ENCODE measurements around the gene PGRMC1.
"Not testable (repeated sequence)": the region's sequence is repeated elsewhere in the genome, so short reads cannot be mapped to it uniquely, and the experiment has no call there.

Gene PGRMC1

GRCh38 chrX:119235872-119236622, at the start of gene PGRMC1:
PGRMC1 (plus strand) TSS chrX:119236285; CDS start chrX:119236364, 79 bp downstream.
- DNase-seq: peak; percentile 78

GRCh38 chrX:119186763-119187162, 49.3 kb upstream of the PGRMC1 start:
- DNase-seq: no peak

GRCh38 chrX:119187298-119187697, 48.8 kb upstream of the PGRMC1 start:
- no peak for DNase-seq

DNA sequence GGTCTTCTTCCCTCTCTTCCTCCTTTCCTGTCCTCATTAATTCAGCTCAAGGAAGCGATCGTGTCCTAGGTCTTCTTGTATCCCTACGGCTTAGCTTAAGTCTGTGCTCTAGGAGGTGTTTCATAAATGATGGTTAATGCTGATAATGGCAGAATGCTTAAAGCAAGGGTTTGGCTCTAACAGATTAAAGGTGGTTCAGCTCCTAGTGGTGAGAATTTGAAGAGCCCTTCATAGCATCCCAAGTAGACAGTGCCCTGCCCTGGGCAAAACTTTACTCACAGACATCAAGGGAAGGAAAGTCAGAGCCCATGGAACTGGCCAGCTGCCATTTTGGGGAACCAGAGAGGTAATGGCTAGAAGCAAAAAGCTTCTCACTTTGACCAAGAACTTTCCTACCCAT, 47.0 kb upstream of the PGRMC1 start:
- no peak for DNase-seq

DNA sequence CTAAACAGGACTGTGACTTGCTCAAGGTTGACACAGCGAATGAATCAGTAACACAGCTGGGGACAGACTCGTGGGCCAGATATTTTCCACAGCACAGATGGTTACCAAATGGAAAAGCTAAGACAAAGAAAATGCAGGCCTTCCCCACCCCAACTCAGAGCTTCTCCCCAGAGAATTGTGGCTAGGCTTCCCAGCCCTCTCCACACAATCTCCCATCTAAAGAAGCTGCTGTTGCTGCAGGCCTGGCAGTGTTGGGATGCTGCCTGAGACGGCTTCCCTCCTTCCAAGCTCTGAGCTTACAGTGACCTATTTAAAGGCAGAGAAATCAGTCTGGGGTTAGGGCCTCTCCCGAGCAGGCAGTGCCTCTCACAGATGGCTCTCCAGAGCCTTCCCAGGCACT, 46.5 kb upstream of the PGRMC1 start:
- DNase-seq: no peak

- no peak for DNase-seq
Observed at GRCh38 chrX:119190091-119190681, 45.9 kb upstream of the PGRMC1 start.

GRCh38 chrX:119190831-119191230, 45.3 kb upstream of the PGRMC1 start:
- DNase-seq: no peak

GRCh38 chrX:119194621-119195020, 41.5 kb upstream of the PGRMC1 start:
- no peak for DNase-seq

- DNase-seq: no peak
Observed at GRCh38 chrX:119201570-119201969, 34.5 kb upstream of the PGRMC1 start.

GRCh38 chrX:119206203-119206602, 29.9 kb upstream of the PGRMC1 start:
- DNase-seq: no peak

DNA sequence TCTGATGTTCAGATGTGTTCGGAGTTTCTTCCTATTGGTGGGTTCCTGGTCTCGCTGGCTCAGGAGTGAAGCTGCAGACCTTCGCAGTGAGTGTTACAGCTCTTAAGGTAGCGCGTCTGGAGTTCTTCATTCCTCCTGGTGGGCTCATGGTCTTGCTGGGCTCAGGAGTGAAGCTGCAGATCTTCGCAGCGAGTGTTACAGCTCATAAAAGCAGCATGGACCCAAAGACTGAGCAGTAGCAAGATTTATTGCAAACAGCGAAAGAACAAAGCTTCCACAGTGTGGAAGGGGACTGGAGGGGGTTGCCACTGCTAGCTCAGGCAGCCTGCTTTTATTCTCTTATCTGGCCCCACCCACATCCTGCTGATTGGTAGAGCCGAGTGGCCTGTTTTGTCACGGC, 28.6 kb upstream of the PGRMC1 start:
- DNase-seq: not testable (repeated sequence)

- DNase-seq: no peak
Observed at GRCh38 chrX:119208401-119209057, 27.6 kb upstream of the PGRMC1 start.

GRCh38 chrX:119210931-119211648, 25.0 kb upstream of the PGRMC1 start:
- DNase-seq: not testable (repeated sequence)

DNA sequence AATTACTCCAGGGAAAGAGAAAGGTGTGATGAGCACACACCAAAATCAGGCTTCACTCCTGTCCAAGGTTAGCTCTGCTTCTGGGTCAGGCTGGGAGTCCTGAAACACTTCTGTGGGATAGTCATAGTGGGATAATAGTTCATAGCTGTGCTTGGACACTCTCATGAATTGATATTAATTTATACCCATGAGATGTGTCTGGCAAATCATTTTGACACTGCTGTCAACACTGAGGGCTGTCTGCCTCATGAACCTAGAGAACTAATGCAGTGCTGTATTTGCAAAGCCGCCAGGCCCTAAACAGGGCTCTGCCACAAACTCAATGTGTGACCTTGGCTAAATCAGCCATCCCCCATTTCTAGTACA, 24.5 kb upstream of the PGRMC1 start:
- no peak for DNase-seq

DNA sequence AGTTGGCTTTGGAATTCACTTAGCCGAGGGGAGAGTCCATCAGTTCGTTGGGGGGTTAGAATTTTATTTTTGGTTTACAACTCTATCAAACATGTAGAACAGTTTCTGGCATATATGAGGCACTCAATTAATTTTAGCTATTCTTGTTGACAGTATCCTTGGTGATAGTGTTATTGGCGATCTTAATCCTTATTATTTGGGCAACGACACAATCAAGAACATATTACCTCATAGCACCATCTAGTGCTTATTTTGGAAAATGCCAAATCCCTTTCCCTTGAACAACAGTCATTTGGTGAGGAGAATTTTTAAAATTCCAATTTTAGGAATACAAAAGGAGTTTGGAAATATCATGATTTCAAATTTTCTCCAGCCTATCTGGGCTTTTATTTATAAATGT, 17.9 kb upstream of the PGRMC1 start:
- DNase-seq: no peak

DNA sequence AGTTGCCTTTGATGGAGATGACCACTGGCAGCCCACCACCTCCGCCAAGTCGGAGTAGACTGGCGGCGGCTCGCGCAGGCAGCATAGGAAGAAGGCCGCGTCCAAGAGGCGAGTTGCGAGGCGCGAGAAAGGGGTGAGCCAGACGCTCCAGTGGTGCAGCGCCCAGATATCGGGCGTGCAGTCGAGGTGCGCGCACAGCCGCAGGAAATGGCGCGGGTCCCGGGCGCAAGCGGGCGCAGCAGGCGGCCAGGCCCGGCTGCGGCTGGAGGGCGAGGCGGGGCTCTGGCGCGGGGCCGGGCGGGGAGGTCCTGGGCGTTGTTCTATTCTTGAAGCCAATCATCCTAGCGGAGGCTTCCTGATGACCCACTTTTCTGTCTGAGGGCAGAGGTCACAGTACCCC, 13.2 kb upstream of the PGRMC1 start:
- DNase-seq: no peak

GRCh38 chrX:119223783-119224182, 12.3 kb upstream of the PGRMC1 start:
- no peak for DNase-seq

DNA sequence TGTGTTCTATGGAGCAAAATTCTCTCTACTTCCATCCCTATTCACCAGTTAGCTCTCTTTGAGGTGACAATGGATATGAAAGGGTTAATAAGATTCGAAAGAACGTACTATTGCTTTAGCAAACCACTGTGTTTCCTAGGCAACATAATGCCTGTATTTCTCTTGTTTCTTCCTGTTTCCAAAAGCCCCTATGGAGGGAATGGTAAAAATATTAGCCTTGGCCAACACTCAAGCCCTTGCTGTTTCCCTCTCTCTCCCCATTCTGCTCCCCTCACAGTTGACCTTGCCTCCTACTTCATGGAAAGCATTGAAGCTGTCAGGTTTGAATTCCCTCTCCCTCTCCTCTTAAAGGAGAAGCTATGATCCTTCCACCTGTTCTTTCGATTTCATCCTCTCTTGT, 9.6 kb upstream of the PGRMC1 start:
- DNase-seq: no peak

GRCh38 chrX:119228512-119229252, 7.4 kb upstream of the PGRMC1 start:
- DNase-seq: no peak

DNA sequence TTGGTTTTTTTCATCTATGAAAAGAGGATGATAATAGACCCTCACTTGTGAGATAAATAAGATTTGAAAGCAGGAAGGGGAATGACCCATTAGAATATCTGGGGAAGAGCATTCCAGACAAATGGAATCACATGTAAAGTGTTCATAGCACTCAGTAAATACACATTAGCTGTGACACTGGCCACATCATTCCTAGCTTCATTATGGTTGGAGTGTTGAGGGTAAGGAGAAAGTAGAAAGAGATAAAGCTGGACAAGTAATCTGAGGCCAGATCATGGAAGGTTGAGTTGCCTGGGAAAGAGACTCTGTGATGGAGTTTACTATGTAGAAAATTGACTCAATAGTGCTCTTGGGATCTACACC, 6.9 kb upstream of the PGRMC1 start:
- no peak for DNase-seq

DNA sequence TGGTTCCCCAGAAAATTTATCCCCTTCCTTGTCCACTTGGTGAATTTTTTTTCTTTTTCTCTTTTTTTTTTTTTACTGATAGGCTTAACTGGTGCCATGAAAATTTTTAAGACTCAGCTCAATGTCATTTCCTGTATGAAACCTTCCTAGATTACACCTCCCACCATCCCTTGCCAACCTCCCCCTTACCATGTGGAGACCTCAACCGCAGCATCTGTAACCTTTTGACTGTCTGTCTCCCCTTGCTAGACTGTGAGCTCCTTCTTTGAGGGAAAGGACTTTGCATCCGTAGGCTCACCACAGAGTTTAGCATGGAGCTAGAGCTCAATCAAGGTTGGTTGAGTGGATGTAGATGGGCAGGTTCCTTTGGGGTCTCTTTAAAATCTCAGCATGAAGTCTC, 5.2 kb upstream of the PGRMC1 start:
- DNase-seq: peak; percentile 2

- DNase-seq: no peak
Observed at GRCh38 chrX:119231936-119232445, 4.1 kb upstream of the PGRMC1 start.

- no peak for DNase-seq
Observed at GRCh38 chrX:119235051-119235511, 1.0 kb upstream of the PGRMC1 start.

Measured in activated naive CD4-positive, alpha-beta T cell treated with Interleukin-2 at 50 U/mL for 16 hours (primary cell).